ENCODE data around the gene KPNA3.

KPNA3 gene

DNA sequence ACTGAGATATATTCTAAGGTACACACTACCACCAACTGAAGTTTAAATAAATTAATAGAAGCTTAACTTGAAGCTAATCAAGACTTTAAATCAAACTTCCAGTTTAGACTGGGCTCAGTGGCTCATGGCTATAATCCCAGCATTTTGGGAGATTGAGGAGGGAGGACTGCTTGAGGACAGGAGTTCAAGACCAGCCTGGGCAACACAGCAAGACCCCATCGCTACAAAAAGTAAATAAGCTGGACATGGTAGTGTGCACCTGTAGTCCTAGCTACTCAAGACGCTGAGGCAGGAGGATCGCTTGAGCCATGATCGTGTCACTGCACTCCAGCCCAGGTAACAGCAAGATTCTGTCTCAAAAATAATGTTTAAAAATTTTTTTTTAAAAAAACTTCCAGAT, 8.6 kb downstream of the KPNA3 start:
- H3K9me3 ChIP-seq (replicated peaks; ENCODE audit: insufficient read depth, low read length), result no peaks in the 10 kb centered on the region
- H3K27ac ChIP-seq (ENCODE audit: low read length), result no peak overlapping the region
- no peaks in the 10 kb centered on the region for H3K9me2 ChIP-seq (replicated peaks; ENCODE audit: insufficient read depth, low read length)
- no peak overlapping the region for H3K9ac ChIP-seq (ENCODE audit: low read length)
- no peaks in the 10 kb centered on the region for H3K4me1 ChIP-seq (ENCODE audit: low read length)
- H3K79me2 ChIP-seq (ENCODE audit: low read length), result peaks cover 88% of the 10 kb centered on the region
- H3K27me3 ChIP-seq (replicated peaks; ENCODE audit: insufficient read depth, low read length), result no peaks in the 10 kb centered on the region
- no peak overlapping the region for H3K4me3 ChIP-seq (ENCODE audit: low read length)
- no peaks in the 10 kb centered on the region for H3K36me3 ChIP-seq (replicated peaks; ENCODE audit: insufficient read depth, low read length)
- TF ChIP-seq EZH2 (optimal IDR thresholded peaks at IDR 0.05; ENCODE audit: low read depth, low read length) (no peak), EZH2phosphoT487 (IDR thresholded peaks at IDR 0.05; ENCODE audit: low read length) (no peak), CTCF (IDR thresholded peaks at IDR 0.05; ENCODE audit: low read length) (no peak)
- H3K4me2 ChIP-seq (ENCODE audit: low read depth, low read length), result no peak overlapping the region
- H4K20me1 ChIP-seq (ENCODE audit: insufficient read depth, low read length), result no peaks in the 10 kb centered on the region
- DNase-seq, result no peak
- no peak overlapping the region for H2AFZ ChIP-seq (ENCODE audit: low read length)
- H3F3A ChIP-seq (ENCODE audit: insufficient read depth, low read length), result no peaks in the 10 kb centered on the region

DNA sequence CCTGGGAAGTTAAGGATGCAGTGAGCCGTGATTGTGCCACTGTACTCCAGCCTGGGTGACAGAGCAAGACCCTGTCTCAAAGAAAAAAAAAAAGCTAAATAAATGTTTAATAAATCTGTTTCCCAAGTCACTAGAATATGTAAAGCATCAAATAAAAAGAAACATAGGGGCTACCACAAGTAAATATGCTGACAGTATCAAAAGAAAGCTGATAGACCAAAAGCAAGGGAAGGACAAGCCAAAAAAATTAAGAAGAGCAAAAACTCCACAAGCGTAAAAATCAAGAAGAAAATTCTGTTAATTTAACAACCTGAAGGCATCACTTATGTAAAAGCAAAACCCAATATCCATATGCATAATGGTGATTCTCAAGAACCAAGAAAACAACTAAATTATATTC, 9.7 kb downstream of the KPNA3 start:
- Histone ChIP-seq H3K4me2 (ENCODE audit: low read depth, low read length) (no peak overlapping the region), H3K9ac (ENCODE audit: low read length) (no peak overlapping the region), H4K20me1 (ENCODE audit: insufficient read depth, low read length) (no peaks in the 10 kb centered on the region), H3K79me2 (ENCODE audit: low read length) (peaks cover 83% of the 10 kb centered on the region), H3F3A (ENCODE audit: insufficient read depth, low read length) (no peaks in the 10 kb centered on the region), H3K4me3 (ENCODE audit: low read length) (no peak overlapping the region), H3K4me1 (ENCODE audit: low read length) (no peaks in the 10 kb centered on the region), H3K9me2 (replicated peaks; ENCODE audit: insufficient read depth, low read length) (no peaks in the 10 kb centered on the region), H2AFZ (ENCODE audit: low read length) (no peak overlapping the region), H3K9me3 (replicated peaks; ENCODE audit: insufficient read depth, low read length) (no peaks in the 10 kb centered on the region), H3K27me3 (replicated peaks; ENCODE audit: insufficient read depth, low read length) (no peaks in the 10 kb centered on the region), H3K27ac (ENCODE audit: low read length) (no peak overlapping the region), H3K36me3 (replicated peaks; ENCODE audit: insufficient read depth, low read length) (no peaks in the 10 kb centered on the region)
- TF ChIP-seq EZH2 (optimal IDR thresholded peaks at IDR 0.05; ENCODE audit: low read depth, low read length) (no peak), EZH2phosphoT487 (IDR thresholded peaks at IDR 0.05; ENCODE audit: low read length) (no peak), CTCF (IDR thresholded peaks at IDR 0.05; ENCODE audit: low read length) (no peak)
- DNase-seq, result no peak

- H3K4me2 ChIP-seq (ENCODE audit: low read depth, low read length), result no peak overlapping the region
- no peaks in the 10 kb centered on the region for H3K4me1 ChIP-seq (ENCODE audit: low read length)
- H3K9ac ChIP-seq (ENCODE audit: low read length), result no peak overlapping the region
- no peak overlapping the region for H2AFZ ChIP-seq (ENCODE audit: low read length)
- peaks cover 85% of the 10 kb centered on the region for H3K79me2 ChIP-seq (ENCODE audit: low read length)
- no peaks in the 10 kb centered on the region for H4K20me1 ChIP-seq (ENCODE audit: insufficient read depth, low read length)
- DNase-seq, result no peak
- no peaks in the 10 kb centered on the region for H3F3A ChIP-seq (ENCODE audit: insufficient read depth, low read length)
- H3K27me3 ChIP-seq (replicated peaks; ENCODE audit: insufficient read depth, low read length), result no peaks in the 10 kb centered on the region
- H3K4me3 ChIP-seq (ENCODE audit: low read length), result no peak overlapping the region
- H3K36me3 ChIP-seq (replicated peaks; ENCODE audit: insufficient read depth, low read length), result no peaks in the 10 kb centered on the region
- H3K9me3 ChIP-seq (replicated peaks; ENCODE audit: insufficient read depth, low read length), result no peaks in the 10 kb centered on the region
- H3K9me2 ChIP-seq (replicated peaks; ENCODE audit: insufficient read depth, low read length), result no peaks in the 10 kb centered on the region
- H3K27ac ChIP-seq (ENCODE audit: low read length), result no peak overlapping the region
- TF ChIP-seq CTCF (IDR thresholded peaks at IDR 0.05; ENCODE audit: low read length) (no peak), EZH2phosphoT487 (IDR thresholded peaks at IDR 0.05; ENCODE audit: low read length) (no peak), EZH2 (optimal IDR thresholded peaks at IDR 0.05; ENCODE audit: low read depth, low read length) (no peak)
Observed at GRCh38 chr13:49781806-49782205, 10.7 kb downstream of the KPNA3 start.
